Pancreas (tissue), 10 donors: ENCODE measurements around the gene MICAL3. TPM values are rescaled to one million over a fixed set of nuclear protein-coding genes. Genes with fewer than 3 reads are reported as not detected.

ENCODE experiments used
- ATAC-seq, 4 donors: fragments of 200-7000 bp; cut with Tn5 transposase; one replicate each; pipeline versions ENCODE4 v1.8.0 to v1.9.1; 2020; ENCODE audit warnings: mild to moderate bottlenecking in 4 of 4, moderate library complexity in 4 of 4
- DNase-seq, 6 donors: peaks; one replicate each; pipeline ENCODE4 v3.0.0-alpha.2; 2020
- FAIRE-seq: peaks from 2 replicates; lab custom pipeline; 2012; peaks lifted over from hg19 to GRCh38; lab: Jason Lieb, UNC
- H3K27ac ChIP-seq, 4 donors: fragments of 200-600 bp; sonication (generic); 1 replicate in 3 of 4; 2 replicates in 1 of 4; pipeline versions ENCODE4 v1.5.0 to v1.8.0; 2020
- H3K27me3 ChIP-seq, 4 donors: fragments of 200-600 bp; one replicate each; pipeline ENCODE4 v1.8.0; 2021
- H3K36me3 ChIP-seq, 3 donors: fragments of 200-600 bp; sonication (generic) in 1 of 3; one replicate each; pipeline versions ENCODE4 v1.5.0 to v1.8.0; 2020 to 2021
- H3K4me1 ChIP-seq, 3 donors: fragments of 200-600 bp; one replicate each; pipeline ENCODE4 v1.8.0; 2021
- H3K4me3 ChIP-seq, 4 donors: fragments of 200-600 bp; sonication (generic) in 2 of 4; one replicate each; pipeline versions ENCODE4 v1.5.0 to v1.8.0; 2020 to 2021
- H3K9me3 ChIP-seq, 4 donors: fragments of 200-600 bp; one replicate each; pipeline ENCODE4 v1.8.0; 2021
- CTCF ChIP-seq, 4 donors: fragments of 200-600 bp; sonication (generic) in 3 of 4; IDR thresholded peaks; one replicate each; pipeline versions ENCODE4 v1.5.0 to v1.8.0; 2021; ENCODE audit warnings: antibody characterized with exemption in 4 of 4
- WGBS, 2 donors: extraction: QIAGEN DNeasy Blood & Tissue Kit; methylation state at CpG; one replicate each; pipeline ENCODE4 v1.1.7; 2013; 5-methylcytosine and 5-hydroxymethylcytosine counted together
- intact Hi-C, 3 donors: fragments of 100-400 bp; cut with DNase I; formaldehyde crosslinking; loops; one replicate each; pipeline versions ENCODE4 v1.11.1 to v1.14.2; 2022
- polyA plus RNA-seq, 2 donors: library from polyadenylated mRNA; stranded (reverse); fragments of 200-250 nt; gene quantifications; one replicate each; pipeline ENCODE4 v1.2.3, GENCODE V29; 2013
- total RNA-seq, 6 donors: library from RNA; stranded (reverse); fragmentation: NEBNext Ultra II Directional in 4 of 6; extraction: Animal tissue kit (Norgen Biotek cat#: 25700) in 4 of 6; gene quantifications; one replicate each; pipeline versions ENCODE4 v1.2.1 to v1.2.4, GENCODE V29; 2021 to 2023
- donor health status: healthy with polysubstance abuse.
- donor health status: DM: no; HTN: no; CAD: no; lungs with moderate emphysema.
- donor health status: DM: no; HTN: no; CAD: no.
- donor health status: control.
- donor health status: control.
- donor health status: Bipolar disorder and iron deficiency.
- donor health status: DM: yes; HTN: yes; CAD: no.
- donor health status: DM: no; HTN: no; CAD: no.
- donor health status: DM: no; HTN: no; CAD: no.
- donor health status: DM: yes; HTN: yes; CAD: no.

MICAL3 gene
- total and polyA plus RNA-seq, 8 donors: 5.9 to 56.8 (median 25.5) TPM

GRCh38 chr22:17788528-17789378 lies 235.6 kb downstream of the MICAL3 start:
- TF ChIP-seq CTCF (IDR thresholded peaks at IDR 0.05): no peak
- Histone ChIP-seq H3K9me3 (no peaks in the 10 kb centered on the region), H3K4me3 (no peak overlapping the region), H3K27ac (no peak overlapping the region), H3K4me1 (no peaks in the 10 kb centered on the region), H3K27me3 (no peaks in the 10 kb centered on the region), H3K36me3 (peaks cover 0 to 10% (median 0%) of the 10 kb centered on the region in 3 donors)
- DNase-seq: no peak
- no peak for ATAC-seq
- 85 to 90% methylated on average over 32 of the region's 32 CpGs for WGBS, 2 donors
- intact Hi-C loops: no loop called here
- no peak for FAIRE-seq

- no peak for FAIRE-seq
- peaks cover 0 to 10% (median 0%) of the 10 kb centered on the region in 3 donors for H3K36me3 ChIP-seq
- no peaks in the 10 kb centered on the region for H3K4me1 ChIP-seq
- no peak for DNase-seq
- H3K27ac ChIP-seq: no peak overlapping the region
- H3K9me3 ChIP-seq: no peaks in the 10 kb centered on the region
- WGBS, 2 donors: 90 to 91% methylated on average over 21 of the region's 21 CpGs
- no peak overlapping the region for H3K4me3 ChIP-seq
- no peak for TF ChIP-seq CTCF (IDR thresholded peaks at IDR 0.05)
- no peak for ATAC-seq
- intact Hi-C loops: no loop called here
- H3K27me3 ChIP-seq: no peaks in the 10 kb centered on the region
Observed at GRCh38 chr22:17787716-17788330, 236.5 kb downstream of the MICAL3 start.

- Histone ChIP-seq H3K27me3 (no peaks in the 10 kb centered on the region), H3K27ac (peak overlapping the region in 1 of 4 donors; percentile 3), H3K4me1 (no peaks in the 10 kb centered on the region), H3K9me3 (no peaks in the 10 kb centered on the region), H3K4me3 (no peak overlapping the region), H3K36me3 (peaks cover 0 to 10% (median 0%) of the 10 kb centered on the region in 3 donors)
- intact Hi-C loops: no loop called here
- 73 to 81% methylated on average over 8 of the region's 8 CpGs for WGBS, 2 donors
- no peak for ATAC-seq
- FAIRE-seq: no peak
- no peak for TF ChIP-seq CTCF (IDR thresholded peaks at IDR 0.05)
- DNase-seq: no peak
Observed at GRCh38 chr22:17787241-17787640, 237.1 kb downstream of the MICAL3 start.

GRCh38 chr22:17786435-17787161 lies 237.8 kb downstream of the MICAL3 start:
- WGBS, 2 donors: 78 to 86% methylated on average over 18 of the region's 18 CpGs
- peak overlapping the region in 1 of 4 donors; percentile 3 for H3K27ac ChIP-seq
- DNase-seq (no peak), ATAC-seq (peak in 3 of 4 donors; percentile 9 to 13 (median 9)), FAIRE-seq (no peak)
- H3K27me3 ChIP-seq: no peaks in the 10 kb centered on the region
- H3K4me3 ChIP-seq: no peak overlapping the region
- H3K36me3 ChIP-seq: peaks cover 0 to 10% (median 0%) of the 10 kb centered on the region in 3 donors
- intact Hi-C loops: no loop called here
- H3K9me3 ChIP-seq: no peaks in the 10 kb centered on the region
- TF ChIP-seq CTCF (IDR thresholded peaks at IDR 0.05): no peak
- H3K4me1 ChIP-seq: no peaks in the 10 kb centered on the region
